ENCODE results near the gene CYP4F22.

DNA sequence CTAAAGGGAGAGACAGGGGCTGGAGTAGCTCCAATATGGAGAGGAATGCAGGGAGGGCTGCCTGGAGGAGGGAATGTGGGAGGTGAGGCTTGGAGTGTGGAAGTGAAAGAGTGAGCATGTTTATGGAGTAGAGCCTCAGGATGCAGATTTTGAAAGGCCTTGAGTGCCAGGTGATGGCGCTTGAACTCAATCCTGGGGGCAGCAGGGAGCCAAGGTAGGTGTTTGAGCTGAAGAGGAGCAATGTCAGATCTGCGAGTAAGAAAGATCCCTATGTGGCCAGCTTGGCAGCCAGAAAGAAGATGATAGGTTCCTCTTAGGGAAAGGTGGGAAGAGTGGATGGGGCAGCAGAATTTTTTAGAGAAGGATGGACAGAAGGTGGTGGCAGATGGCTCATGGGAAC is 40.3 kb downstream of the CYP4F22 start:
- no peak for TF ChIP-seq POLR2A (IDR thresholded peaks at IDR 0.05)
- TF ChIP-seq, protein P1, sequence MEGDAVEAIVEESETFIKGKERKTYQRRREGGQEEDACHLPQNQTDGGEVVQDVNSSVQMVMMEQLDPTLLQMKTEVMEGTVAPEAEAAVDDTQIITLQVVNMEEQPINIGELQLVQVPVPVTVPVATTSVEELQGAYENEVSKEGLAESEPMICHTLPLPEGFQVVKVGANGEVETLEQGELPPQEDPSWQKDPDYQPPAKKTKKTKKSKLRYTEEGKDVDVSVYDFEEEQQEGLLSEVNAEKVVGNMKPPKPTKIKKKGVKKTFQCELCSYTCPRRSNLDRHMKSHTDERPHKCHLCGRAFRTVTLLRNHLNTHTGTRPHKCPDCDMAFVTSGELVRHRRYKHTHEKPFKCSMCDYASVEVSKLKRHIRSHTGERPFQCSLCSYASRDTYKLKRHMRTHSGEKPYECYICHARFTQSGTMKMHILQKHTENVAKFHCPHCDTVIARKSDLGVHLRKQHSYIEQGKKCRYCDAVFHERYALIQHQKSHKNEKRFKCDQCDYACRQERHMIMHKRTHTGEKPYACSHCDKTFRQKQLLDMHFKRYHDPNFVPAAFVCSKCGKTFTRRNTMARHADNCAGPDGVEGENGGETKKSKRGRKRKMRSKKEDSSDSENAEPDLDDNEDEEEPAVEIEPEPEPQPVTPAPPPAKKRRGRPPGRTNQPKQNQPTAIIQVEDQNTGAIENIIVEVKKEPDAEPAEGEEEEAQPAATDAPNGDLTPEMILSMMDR (IDR thresholded peaks at IDR 0.05), result no peak

All from body of pancreas (tissue), 4 donors.